KMS-11 (cell line): Measurements from ENCODE around the gene EXOC4.
"Not testable (repeated sequence)": the region's sequence is repeated elsewhere in the genome, so short reads cannot be mapped to it uniquely, and the experiment has no call there.

ENCODE experiments used
- H2AFZ ChIP-seq: fragments of 200-600 bp; sonication (generic); 2 replicates; pipeline ENCODE4 v1.6.1; 2016; ENCODE audit warnings: antibody characterized with exemption, mixed run types, low read depth
- H3K27ac ChIP-seq: fragments of 200-600 bp; sonication (generic); 2 replicates; pipeline ENCODE4 v1.6.1; 2016; ENCODE audit warnings: mild to moderate bottlenecking, mixed run types
- H3K27me3 ChIP-seq: fragments of 200-600 bp; sonication (generic); 2 replicates; pipeline ENCODE4 v1.6.1; 2017; ENCODE audit warnings: mild to moderate bottlenecking, low read depth, mixed run types, moderate library complexity; ENCODE audit not compliant: insufficient read depth
- H3K36me3 ChIP-seq: fragments of 200-600 bp; sonication (generic); 2 replicates; pipeline ENCODE4 v1.6.1; 2017; ENCODE audit warnings: mild to moderate bottlenecking, mixed run types; ENCODE audit not compliant: insufficient read depth
- H3K4me1 ChIP-seq: fragments of 200-600 bp; sonication (generic); 2 replicates; pipeline ENCODE4 v1.6.1; 2016; ENCODE audit warnings: mild to moderate bottlenecking, low read depth, mixed run types; ENCODE audit not compliant: poor library complexity, severe bottlenecking
- H3K4me2 ChIP-seq: fragments of 200-600 bp; sonication (generic); 2 replicates; pipeline ENCODE4 v1.7.0; 2016; ENCODE audit warnings: mild to moderate bottlenecking, mixed run types
- H3K4me3 ChIP-seq: fragments of 200-600 bp; sonication (generic); IDR thresholded peaks from 2 replicates; pipeline ENCODE4 v1.6.1; 2017; ENCODE audit warnings: low read depth, low read length, mixed read lengths; ENCODE audit not compliant: insufficient read depth
- H3K79me2 ChIP-seq: fragments of 200-600 bp; sonication (generic); 2 replicates; pipeline ENCODE4 v1.6.1; 2016; ENCODE audit warnings: low read depth, mixed run types; ENCODE audit not compliant: insufficient read depth
- H3K9ac ChIP-seq: fragments of 200-600 bp; sonication (generic); 2 replicates; pipeline ENCODE4 v1.6.1; 2016; ENCODE audit warnings: mild to moderate bottlenecking, mixed run types
- H4K20me1 ChIP-seq: fragments of 200-600 bp; sonication (generic); 2 replicates; pipeline ENCODE4 v1.6.1; 2016; ENCODE audit warnings: mild to moderate bottlenecking, mixed run types; ENCODE audit not compliant: insufficient read depth
- CTCF ChIP-seq: fragments of 200-600 bp; sonication (generic); conservative IDR thresholded peaks from 2 replicates; pipeline ENCODE4 v1.6.1; 2017; ENCODE audit warnings: low read depth, mild to moderate bottlenecking, antibody characterized with exemption, low read length, moderate library complexity, mixed read lengths

Gene EXOC4

GRCh38 chr7:133775201-133775600 lies 522.3 kb downstream of the EXOC4 start:
- no peaks in the 10 kb centered on the region for H4K20me1 ChIP-seq

DNA sequence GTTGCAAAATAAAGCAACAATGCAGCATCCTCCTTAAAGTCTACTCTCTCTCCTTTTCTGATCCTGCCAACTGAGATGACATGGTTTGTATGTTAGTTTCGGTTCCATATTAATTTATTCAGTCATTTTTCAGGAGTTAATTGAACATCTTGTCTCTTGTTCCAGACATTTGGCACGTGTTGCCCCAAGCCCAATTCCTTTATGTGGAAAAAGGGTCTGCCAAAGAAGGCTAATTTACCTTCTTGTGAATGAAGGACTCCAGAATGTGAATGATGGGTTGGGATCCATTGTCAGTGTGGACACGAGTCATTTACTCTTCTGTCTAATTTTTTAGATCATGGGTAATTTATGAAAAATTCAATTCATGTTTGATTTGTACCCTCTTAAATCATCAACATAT lies 523.4 kb downstream of the EXOC4 start:
- no peak for TF ChIP-seq CTCF
- no peaks in the 10 kb centered on the region for H3K79me2 ChIP-seq
- no peak overlapping the region for H3K9ac ChIP-seq
- no peak overlapping the region for H3K4me3 ChIP-seq
- no peak overlapping the region for H3K27ac ChIP-seq
- H3K27me3 ChIP-seq, result no peaks in the 10 kb centered on the region
- H3K4me2 ChIP-seq, result no peak overlapping the region
- no peak overlapping the region for H2AFZ ChIP-seq
- H3K36me3 ChIP-seq, result no peaks in the 10 kb centered on the region
- H4K20me1 ChIP-seq, result no peaks in the 10 kb centered on the region
- peaks cover 4% of the 10 kb centered on the region for H3K4me1 ChIP-seq

More at GRCh38 chr7:133775201-133775600, 522.3 kb downstream of the EXOC4 start:
- H3K36me3 ChIP-seq, result no peaks in the 10 kb centered on the region
- no peak for TF ChIP-seq CTCF
- H3K9ac ChIP-seq, result no peak overlapping the region
- H3K4me3 ChIP-seq, result no peak overlapping the region
- no peak overlapping the region for H3K4me2 ChIP-seq
- H3K79me2 ChIP-seq, result no peaks in the 10 kb centered on the region
- H3K4me1 ChIP-seq, result peaks cover 4% of the 10 kb centered on the region
- H3K27me3 ChIP-seq, result no peaks in the 10 kb centered on the region
- H3K27ac ChIP-seq, result no peak overlapping the region
- H2AFZ ChIP-seq, result no peak overlapping the region

- no peak overlapping the region for H3K4me2 ChIP-seq
- no peaks in the 10 kb centered on the region for H3K36me3 ChIP-seq
- no peak overlapping the region for H3K9ac ChIP-seq
- peaks cover 4% of the 10 kb centered on the region for H3K4me1 ChIP-seq
- no peak overlapping the region for H3K27ac ChIP-seq
- H3K79me2 ChIP-seq, result no peaks in the 10 kb centered on the region
- TF ChIP-seq CTCF, result no peak
- H3K27me3 ChIP-seq, result no peaks in the 10 kb centered on the region
- no peak overlapping the region for H2AFZ ChIP-seq
- no peak overlapping the region for H3K4me3 ChIP-seq
- no peaks in the 10 kb centered on the region for H4K20me1 ChIP-seq
Measured at GRCh38 chr7:133777701-133778100, 524.8 kb downstream of the EXOC4 start.

DNA sequence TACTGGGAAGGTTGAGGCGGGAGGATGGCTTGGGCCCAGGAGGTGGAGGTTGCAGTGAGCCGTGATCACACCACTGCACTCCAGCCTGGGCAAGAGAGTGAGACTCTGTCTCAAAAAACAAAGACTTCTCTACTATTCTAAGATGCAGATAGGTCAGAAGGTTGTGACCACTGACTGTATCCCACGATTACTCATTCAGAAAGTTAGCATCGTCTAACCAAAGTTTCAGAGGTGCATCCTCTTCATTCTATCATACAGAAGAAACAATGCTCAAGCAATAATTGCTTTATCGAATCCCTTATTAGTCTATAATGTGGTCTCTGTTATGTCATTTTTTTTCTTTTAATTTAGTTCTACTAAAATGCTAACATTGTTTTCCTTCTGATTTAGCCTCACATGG lies 525.6 kb downstream of the EXOC4 start:
- H4K20me1 ChIP-seq, result no peaks in the 10 kb centered on the region
- no peak overlapping the region for H3K27ac ChIP-seq
- peaks cover 4% of the 10 kb centered on the region for H3K4me1 ChIP-seq
- H2AFZ ChIP-seq, result no peak overlapping the region
- no peaks in the 10 kb centered on the region for H3K79me2 ChIP-seq
- no peaks in the 10 kb centered on the region for H3K36me3 ChIP-seq
- no peak overlapping the region for H3K4me2 ChIP-seq
- H3K27me3 ChIP-seq, result no peaks in the 10 kb centered on the region
- no peak for TF ChIP-seq CTCF
- H3K9ac ChIP-seq, result no peak overlapping the region
- H3K4me3 ChIP-seq, result no peak overlapping the region

DNA sequence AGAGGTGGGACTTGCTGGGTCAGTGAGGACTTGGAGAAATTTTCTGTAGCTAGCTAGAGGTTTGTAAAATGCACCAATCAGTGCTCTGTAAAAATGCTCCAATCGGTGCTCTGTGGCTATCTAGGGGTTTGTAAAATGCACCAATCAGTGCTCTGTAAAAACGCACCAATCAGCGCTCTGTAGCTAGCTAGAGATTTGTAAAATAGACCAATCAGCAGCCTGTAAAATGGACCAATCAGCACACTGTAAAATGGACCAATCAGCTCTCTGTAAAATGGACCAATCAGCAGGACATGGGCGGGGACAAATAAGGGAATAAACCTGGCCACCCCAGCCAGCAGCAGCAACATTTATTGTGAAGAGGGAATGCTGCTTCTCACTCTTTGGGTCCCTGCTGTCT lies 526.7 kb downstream of the EXOC4 start:
- not testable (repeated sequence) for H2AFZ ChIP-seq, H3K27me3 ChIP-seq, H4K20me1 ChIP-seq, H3K4me1 ChIP-seq, H3K36me3 ChIP-seq, H3K4me2 ChIP-seq, H3K4me3 ChIP-seq, H3K79me2 ChIP-seq, H3K9ac ChIP-seq, H3K27ac ChIP-seq
